Astrocyte of the spinal cord (primary cell): ENCODE results near the gene ADCK1.

Experiments
- DNase-seq: peaks from one replicate; pipeline ENCODE4 v3.0.0; 2011; ENCODE audit warnings: low read depth, low spot score
- H3K4me3 ChIP-seq: 2 replicates; pipeline ENCODE4 v1.5.1; 2011; ENCODE audit warnings: low read depth, mild to moderate bottlenecking, low read length, moderate library complexity
- CTCF ChIP-seq: IDR thresholded peaks from 2 replicates; pipeline ENCODE4 v1.5.1; 2012; ENCODE audit warnings: low read depth, mild to moderate bottlenecking, low read length, inconsistent platforms
- in situ Hi-C: cut with HindIII; loops from 2 replicates; pipeline ENCODE4 v1.10.0; 2017; ENCODE audit warnings: low sequenced_read_pairs

ADCK1 gene

GRCh38 chr14:77830692-77831091 lies 30.8 kb downstream of the ADCK1 start:
- in situ Hi-C loops = no loop called here
- no peak for TF ChIP-seq CTCF
- no peak for DNase-seq
- H3K4me3 ChIP-seq = no peak overlapping the region

GRCh38 chr14:77832297-77832696 lies 32.4 kb downstream of the ADCK1 start:
- H3K4me3 ChIP-seq = no peak overlapping the region
- TF ChIP-seq CTCF = no peak
- DNase-seq = no peak
- in situ Hi-C loops = no loop called here

GRCh38 chr14:77837926-77838325 lies 38.0 kb downstream of the ADCK1 start:
- H3K4me3 ChIP-seq = no peak overlapping the region
- no peak for DNase-seq
- TF ChIP-seq CTCF = no peak
- in situ Hi-C loops = no loop called here

GRCh38 chr14:77838831-77839511 lies 39.1 kb downstream of the ADCK1 start:
- DNase-seq = peak; percentile 5
- TF ChIP-seq CTCF = no peak
- H3K4me3 ChIP-seq = no peak overlapping the region

GRCh38 chr14:77843195-77843594 lies 43.3 kb downstream of the ADCK1 start:
- in situ Hi-C loops = no loop called here
- no peak for TF ChIP-seq CTCF
- no peak overlapping the region for H3K4me3 ChIP-seq
- DNase-seq = no peak

More at GRCh38 chr14:77838831-77839511, 39.1 kb downstream of the ADCK1 start:
- in situ Hi-C loops = no loop called here

GRCh38 chr14:77843651-77844050 lies 43.7 kb downstream of the ADCK1 start:
- DNase-seq = no peak
- no peak for TF ChIP-seq CTCF
- in situ Hi-C loops = no loop called here
- H3K4me3 ChIP-seq = no peak overlapping the region
